ENCODE data around the gene FANCL. TPM values are rescaled to one million over a fixed set of nuclear protein-coding genes. Genes with fewer than 3 reads are reported as not detected.

The FANCL gene
- total and polyA plus RNA-seq, 9 of the 15 experiments (the other 6 are each of a cell fraction or from before 2014, with no cell fraction given) = 36.7 to 120 (median 58.5) TPM

DNA sequence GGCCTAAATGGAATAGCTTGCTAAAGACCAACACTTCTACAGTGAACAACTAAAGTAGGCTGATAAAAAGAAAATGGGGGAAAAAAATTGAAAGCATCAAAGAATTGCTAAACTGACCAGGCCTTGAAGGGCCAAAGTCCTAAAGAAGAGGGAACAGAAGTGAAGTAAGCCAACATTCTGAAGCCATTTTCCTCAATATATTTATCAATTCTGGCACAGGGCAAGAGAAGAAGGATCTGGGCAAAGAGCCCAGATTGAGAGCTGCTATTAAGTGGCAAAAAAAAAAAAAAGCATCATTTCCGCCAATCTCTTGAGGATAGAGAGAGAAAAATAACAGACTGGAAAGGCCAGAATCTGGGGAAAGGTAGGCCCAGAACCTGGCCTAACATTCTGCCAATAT, 25.7 kb downstream of the FANCL start:
- H3K9me3 ChIP-seq (replicated peaks; ENCODE audit: control insufficient read depth, insufficient read depth, low read depth, low read length) = peaks cover 7% of the 10 kb centered on the region; the same call in 1 of the 2 replicates
- in situ Hi-C loops (cut with MboI) = no loop called here
- no peaks in the 10 kb centered on the region for H3K4me1 ChIP-seq (replicated peaks in 1 of 2; ENCODE audit: control insufficient read depth in 2 of 2, insufficient read depth in 2 of 2, low read length in 2 of 2)
- no peaks in the 10 kb centered on the region for H3K9me1 ChIP-seq (ENCODE audit: control insufficient read depth, insufficient read depth, low read length)
- DNase-seq (ENCODE audit: extremely low read depth in 1 of 4, low spot score in 3 of 4) (no peak), ATAC-seq (no peak), FAIRE-seq (no peak)
- H3K27ac ChIP-seq (ENCODE audit: extremely low read depth, low read depth, low read length) = no peak overlapping the region
- ChIA-PET CTCF (ENCODE audit: low intra/inter-chr PET ratio) (no interaction called here), POLR2A (interaction anchor here (1.0 kb wide), 1 partner anchor 22 kb away, joined by 3 read pairs; no protein-coding TSS in a partner anchor)
- no peak overlapping the region for H2AFZ ChIP-seq (ENCODE audit: low read depth, low read length)
- H3K27me3 ChIP-seq (ENCODE audit: control insufficient read depth in 2 of 2, insufficient read depth in 2 of 2, low read length in 2 of 2) = no peaks in the 10 kb centered on the region
- peaks cover 82% of the 10 kb centered on the region for H3K36me3 ChIP-seq (ENCODE audit: control insufficient read depth, insufficient read depth, low read length)
- no peak overlapping the region for H3K4me3 ChIP-seq
- H4K20me1 ChIP-seq (replicated peaks; ENCODE audit: control insufficient read depth, insufficient read depth, low read length) = no peaks in the 10 kb centered on the region
- intact Hi-C loops (cut with micrococcal nuclease) = no loop called here
- no peak overlapping the region for H3K4me2 ChIP-seq (ENCODE audit: insufficient read depth, low read length)
- H3K79me2 ChIP-seq (ENCODE audit: control insufficient read depth, insufficient read depth, low read length) = peaks cover 25% of the 10 kb centered on the region; the same call in 1 of the 3 replicates
- no TSS peak for BruUV-seq (replicated peaks)
- no peak overlapping the region for H3K9ac ChIP-seq (ENCODE audit: insufficient read depth in 1 of 2, low read depth in 2 of 2, low read length in 2 of 2)
- 100% methylated on average over 1 of the region's 1 CpG for WGBS (ENCODE audit: insufficient coverage, low coverage, missing lambda C conversion rate)
- TF ChIP-seq ZNF76 (CRISPR knock-in tag; IDR thresholded peaks at IDR 0.05; ENCODE audit: borderline replicate concordance) = no peak
- TF ChIP-seq CEBPG (CRISPR knock-in tag; IDR thresholded peaks at IDR 0.05) = no peak
- TF ChIP-seq CEBPG (tag; conservative IDR thresholded peaks at IDR 0.05 in 1 of 2, IDR thresholded peaks at IDR 0.05 in 1 of 2) = no peak
- TF ChIP-seq RBM22 (IDR thresholded peaks at IDR 0.05; ENCODE audit: low read depth, low read length, poor library complexity, severe bottlenecking) = no peak
- no peak for TF ChIP-seq DPF2 (IDR thresholded peaks at IDR 0.05)
- TF ChIP-seq, protein P1, sequence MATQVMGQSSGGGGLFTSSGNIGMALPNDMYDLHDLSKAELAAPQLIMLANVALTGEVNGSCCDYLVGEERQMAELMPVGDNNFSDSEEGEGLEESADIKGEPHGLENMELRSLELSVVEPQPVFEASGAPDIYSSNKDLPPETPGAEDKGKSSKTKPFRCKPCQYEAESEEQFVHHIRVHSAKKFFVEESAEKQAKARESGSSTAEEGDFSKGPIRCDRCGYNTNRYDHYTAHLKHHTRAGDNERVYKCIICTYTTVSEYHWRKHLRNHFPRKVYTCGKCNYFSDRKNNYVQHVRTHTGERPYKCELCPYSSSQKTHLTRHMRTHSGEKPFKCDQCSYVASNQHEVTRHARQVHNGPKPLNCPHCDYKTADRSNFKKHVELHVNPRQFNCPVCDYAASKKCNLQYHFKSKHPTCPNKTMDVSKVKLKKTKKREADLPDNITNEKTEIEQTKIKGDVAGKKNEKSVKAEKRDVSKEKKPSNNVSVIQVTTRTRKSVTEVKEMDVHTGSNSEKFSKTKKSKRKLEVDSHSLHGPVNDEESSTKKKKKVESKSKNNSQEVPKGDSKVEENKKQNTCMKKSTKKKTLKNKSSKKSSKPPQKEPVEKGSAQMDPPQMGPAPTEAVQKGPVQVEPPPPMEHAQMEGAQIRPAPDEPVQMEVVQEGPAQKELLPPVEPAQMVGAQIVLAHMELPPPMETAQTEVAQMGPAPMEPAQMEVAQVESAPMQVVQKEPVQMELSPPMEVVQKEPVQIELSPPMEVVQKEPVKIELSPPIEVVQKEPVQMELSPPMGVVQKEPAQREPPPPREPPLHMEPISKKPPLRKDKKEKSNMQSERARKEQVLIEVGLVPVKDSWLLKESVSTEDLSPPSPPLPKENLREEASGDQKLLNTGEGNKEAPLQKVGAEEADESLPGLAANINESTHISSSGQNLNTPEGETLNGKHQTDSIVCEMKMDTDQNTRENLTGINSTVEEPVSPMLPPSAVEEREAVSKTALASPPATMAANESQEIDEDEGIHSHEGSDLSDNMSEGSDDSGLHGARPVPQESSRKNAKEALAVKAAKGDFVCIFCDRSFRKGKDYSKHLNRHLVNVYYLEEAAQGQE (IDR thresholded peaks at IDR 0.05; ENCODE audit: borderline replicate concordance) = no peak
- TF ChIP-seq, protein P1 (CRISPR knock-in tag; IDR thresholded peaks at IDR 0.05; ENCODE audit: low read depth) = no peak
- no peak for TF ChIP-seq HDAC3 (IDR thresholded peaks at IDR 0.05; ENCODE audit: borderline replicate concordance, partially characterized antibody)
- no peak for TF ChIP-seq ESRRB (CRISPR knock-in tag; IDR thresholded peaks at IDR 0.05; ENCODE audit: borderline replicate concordance)
- TF ChIP-seq, protein P2, sequence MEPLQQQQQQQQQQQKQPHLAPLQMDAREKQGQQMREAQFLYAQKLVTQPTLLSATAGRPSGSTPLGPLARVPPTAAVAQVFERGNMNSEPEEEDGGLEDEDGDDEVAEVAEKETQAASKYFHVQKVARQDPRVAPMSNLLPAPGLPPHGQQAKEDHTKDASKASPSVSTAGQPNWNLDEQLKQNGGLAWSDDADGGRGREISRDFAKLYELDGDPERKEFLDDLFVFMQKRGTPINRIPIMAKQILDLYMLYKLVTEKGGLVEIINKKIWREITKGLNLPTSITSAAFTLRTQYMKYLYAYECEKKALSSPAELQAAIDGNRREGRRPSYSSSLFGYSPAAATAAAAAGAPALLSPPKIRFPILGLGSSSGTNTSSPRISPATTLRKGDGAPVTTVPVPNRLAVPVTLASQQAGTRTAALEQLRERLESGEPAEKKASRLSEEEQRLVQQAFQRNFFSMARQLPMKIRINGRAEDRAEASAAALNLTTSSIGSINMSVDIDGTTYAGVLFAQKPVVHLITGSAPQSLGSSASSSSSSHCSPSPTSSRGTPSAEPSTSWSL (CRISPR knock-in tag; IDR thresholded peaks at IDR 0.05; ENCODE audit: borderline replicate concordance) = no peak
- no peak for TF ChIP-seq ZNF175 (CRISPR knock-in tag; IDR thresholded peaks at IDR 0.05; ENCODE audit: low read depth)
- TF ChIP-seq ZNF695 (CRISPR knock-in tag; IDR thresholded peaks at IDR 0.05) = no peak

Measured in K562 (cell line).